HG03378 (cell line): ENCODE measurements around the gene PWP2.
"Not testable (repeated sequence)": the region's sequence is repeated elsewhere in the genome, so short reads cannot be mapped to it uniquely, and the experiment has no call there.

Experiments used
- ATAC-seq: cut with Tn5 transposase; IDR thresholded peaks from one replicate; pipeline ENCODE4 v1.9.1; 2021; ENCODE audit warnings: mild to moderate bottlenecking, moderate library complexity; ENCODE audit not compliant: unreplicated experiment

PWP2 gene

GRCh38 chr21:44159349-44160297 lies 52.4 kb downstream of the PWP2 start:
- ATAC-seq = not testable (repeated sequence)

DNA sequence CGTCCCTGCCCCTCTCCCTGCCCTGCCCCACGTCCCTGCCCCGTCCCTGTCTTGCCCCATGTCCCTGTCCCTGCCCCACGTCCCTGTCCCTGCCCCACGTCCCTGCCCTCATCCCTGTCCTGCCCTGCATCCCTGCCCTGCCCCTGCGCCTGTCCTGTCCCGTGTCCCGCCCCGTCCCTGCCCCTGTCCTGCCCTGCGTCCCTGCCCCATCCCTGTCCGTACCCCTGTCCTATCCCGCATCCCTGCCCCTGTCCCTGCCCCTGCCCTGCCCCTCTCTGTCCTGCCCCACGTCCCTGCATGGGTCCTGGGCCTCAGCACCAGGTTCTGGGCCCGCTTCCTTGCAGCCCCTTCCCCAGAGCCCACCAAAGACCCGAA lies 53.1 kb downstream of the PWP2 start:
- not testable (repeated sequence) for ATAC-seq

- not testable (repeated sequence) for ATAC-seq
Observed at GRCh38 chr21:44160821-44161220, 53.6 kb downstream of the PWP2 start.

GRCh38 chr21:44163167-44163653 lies 56.0 kb downstream of the PWP2 start:
- ATAC-seq = not testable (repeated sequence)

DNA sequence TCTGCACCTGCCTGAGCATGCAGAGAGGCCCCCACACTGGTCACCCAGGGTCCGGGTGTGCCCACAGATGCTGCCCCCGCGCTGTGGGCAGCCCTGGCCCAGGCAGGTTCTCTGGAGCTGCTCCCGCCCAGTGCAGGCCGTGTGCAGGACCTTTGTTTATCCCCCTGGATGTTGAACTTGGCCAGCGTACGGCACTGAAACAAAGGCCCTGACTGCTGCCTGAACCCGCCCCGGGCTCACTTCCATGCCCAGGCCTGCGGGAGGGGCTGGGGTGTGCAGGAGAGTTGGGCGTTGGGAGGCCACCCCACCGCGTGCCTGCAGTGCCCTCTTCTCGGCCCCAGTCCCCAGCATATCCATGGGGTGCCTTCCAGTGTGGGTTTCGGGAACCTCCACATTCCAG lies 58.7 kb downstream of the PWP2 start:
- ATAC-seq = not testable (repeated sequence)

- not testable (repeated sequence) for ATAC-seq
Observed at GRCh38 chr21:44167527-44167926, 60.3 kb downstream of the PWP2 start.

DNA sequence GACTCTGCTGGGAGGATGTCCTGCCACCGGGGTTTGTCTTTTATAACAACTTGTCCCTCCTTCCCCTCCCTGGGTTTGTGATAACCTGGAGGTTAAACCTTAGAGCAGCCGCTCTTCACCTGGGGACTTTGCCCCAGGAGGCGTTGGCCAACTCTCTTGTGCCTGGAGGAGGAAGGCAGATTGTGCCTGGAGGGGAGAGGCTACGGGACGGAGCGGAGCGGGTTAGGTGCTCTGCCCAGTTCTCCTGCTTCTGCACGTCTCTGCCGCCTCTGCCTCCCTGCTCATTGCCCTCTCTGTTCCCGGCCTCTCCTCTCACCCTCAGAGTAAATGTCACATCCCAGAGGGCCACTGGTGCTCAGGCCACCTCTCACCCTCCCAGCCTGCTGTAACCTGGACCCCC lies 63.1 kb downstream of the PWP2 start:
- ATAC-seq = not testable (repeated sequence)

DNA sequence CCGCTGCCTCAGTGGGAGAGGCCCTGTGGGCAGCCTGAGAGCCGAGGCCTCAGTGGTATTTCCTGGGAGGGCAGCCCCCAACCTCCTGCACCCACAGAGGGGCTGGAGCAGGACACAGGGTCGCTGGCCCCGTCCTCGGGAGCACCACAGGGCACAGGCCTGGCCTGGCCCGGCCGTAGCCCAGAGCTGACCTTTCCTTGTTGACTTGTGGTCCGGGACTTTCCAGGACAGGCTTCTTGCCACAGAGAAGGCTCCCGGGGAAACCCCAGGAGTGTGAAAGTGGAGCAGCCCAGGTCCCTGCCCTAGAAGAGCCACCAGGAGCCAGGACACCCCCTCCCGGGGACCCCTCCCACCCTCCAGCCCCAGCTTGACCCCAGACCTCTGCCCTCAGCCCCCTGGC lies 63.7 kb downstream of the PWP2 start:
- ATAC-seq = not testable (repeated sequence)

DNA sequence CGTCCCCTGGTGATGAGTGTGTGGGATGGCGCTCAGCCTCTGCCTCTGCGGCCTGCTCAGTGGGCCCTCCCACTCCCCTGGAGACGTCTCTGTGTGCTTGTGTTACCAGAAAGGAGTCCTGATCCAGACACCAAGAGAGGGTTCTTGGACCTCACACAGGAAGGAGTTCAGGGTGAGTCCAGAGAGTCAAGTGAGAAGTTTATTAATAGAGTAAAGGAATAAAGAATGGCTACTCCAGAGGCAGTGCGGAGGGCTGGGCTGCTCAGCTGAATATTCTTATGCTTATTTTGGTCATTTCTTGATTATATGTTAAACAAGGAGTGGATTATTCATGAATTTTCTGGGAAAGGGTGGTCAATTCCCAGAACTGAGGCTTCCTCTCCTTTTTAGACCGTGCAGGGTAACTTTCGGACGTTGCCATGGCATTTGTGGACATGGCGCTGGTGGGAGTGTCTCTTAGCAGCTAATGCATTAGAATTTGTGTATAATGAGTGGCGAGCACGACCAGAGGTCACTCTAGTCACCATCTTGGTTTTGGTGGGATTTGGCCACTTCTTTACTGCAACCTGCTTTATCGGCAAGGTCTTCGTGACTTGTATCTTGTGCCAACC lies 64.9 kb downstream of the PWP2 start:
- not testable (repeated sequence) for ATAC-seq

DNA sequence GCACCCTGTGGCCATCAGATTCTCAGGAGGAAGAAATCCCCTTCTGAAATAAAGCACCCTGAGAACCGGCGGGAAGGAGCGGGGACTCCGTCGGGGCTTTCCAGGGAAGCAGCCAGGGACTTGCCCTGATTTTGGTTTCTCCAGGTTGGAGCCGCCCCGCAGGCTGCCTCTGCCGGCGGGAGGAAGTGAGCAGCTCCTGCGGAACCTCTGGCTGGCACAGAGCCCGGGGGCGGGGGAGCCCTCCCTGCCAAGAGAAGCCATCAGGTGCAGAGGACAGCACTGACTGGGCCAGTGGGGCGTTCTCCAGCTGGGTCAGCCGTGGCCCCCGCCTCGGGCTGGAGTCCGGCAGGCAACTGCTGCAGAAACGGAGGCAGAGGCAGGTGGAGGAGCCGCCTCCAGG lies 65.5 kb downstream of the PWP2 start:
- not testable (repeated sequence) for ATAC-seq

- ATAC-seq = not testable (repeated sequence)
Observed at GRCh38 chr21:44175189-44175588, 68.0 kb downstream of the PWP2 start.

DNA sequence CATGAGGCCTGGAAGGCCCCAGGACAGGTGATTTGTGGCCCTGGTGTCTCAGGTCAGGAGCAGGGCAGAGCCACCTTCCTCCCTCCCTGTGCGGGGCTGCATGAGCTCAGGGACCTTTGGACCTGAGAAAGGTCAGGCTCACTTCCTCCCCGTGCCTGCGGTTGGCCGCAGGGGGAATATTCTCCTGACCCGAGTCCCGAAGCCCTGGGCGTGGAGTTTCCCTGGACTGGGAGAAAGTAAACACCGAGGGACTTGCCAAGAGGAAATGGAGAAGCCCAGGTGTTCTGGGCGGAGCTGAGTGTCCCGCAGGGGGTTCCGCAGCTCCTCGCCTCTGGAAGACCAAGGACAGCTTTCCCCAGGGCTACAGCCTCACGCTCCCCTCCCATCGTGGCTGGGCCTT lies 68.9 kb downstream of the PWP2 start:
- ATAC-seq = not testable (repeated sequence)
